Heart left ventricle (tissue), 16 donors: Measurements from ENCODE around the gene CAMK2B. TPM values are rescaled to one million over a fixed set of nuclear protein-coding genes. Genes with fewer than 3 reads are reported as not detected.

Experiments used
- ATAC-seq, 4 donors: fragments of 200-7000 bp; cut with Tn5 transposase; one replicate each; pipeline ENCODE4 v1.9.1; 2020 to 2022; ENCODE audit warnings: moderate library complexity in 4 of 4, mild to moderate bottlenecking in 3 of 4, moderate number of reproducible peaks in 1 of 4
- DNase-seq, 5 donors: peaks; one replicate each; pipeline ENCODE4 v3.0.0-alpha.2; 2020
- H3K27ac ChIP-seq, 12 donors: fragments of 200-600 bp; sonication (generic) in 4 of 12; one replicate each; pipeline versions ENCODE4 v1.5.0 to v1.8.0; 2016 to 2022; ENCODE audit warnings: mild to moderate bottlenecking in 2 of 12
- H3K27me3 ChIP-seq, 9 donors: fragments of 200-600 bp; sonication (generic) in 2 of 9; one replicate each; pipeline versions ENCODE4 v1.5.1 to v1.8.0; 2016 to 2022; ENCODE audit warnings: mild to moderate bottlenecking in 3 of 9
- H3K36me3 ChIP-seq, 9 donors: fragments of 200-600 bp; sonication (generic) in 2 of 9; one replicate each; pipeline versions ENCODE4 v1.5.0 to v1.8.0; 2018 to 2022; ENCODE audit warnings: mild to moderate bottlenecking in 2 of 9
- H3K4me1 ChIP-seq, 12 donors: fragments of 200-600 bp; sonication (generic) in 4 of 12; one replicate each; pipeline versions ENCODE4 v1.5.0 to v1.8.0; 2016 to 2022; ENCODE audit warnings: mild to moderate bottlenecking in 3 of 12
- H3K4me3 ChIP-seq, 12 donors: fragments of 200-600 bp; sonication (generic) in 4 of 12; one replicate each; pipeline versions ENCODE4 v1.5.0 to v1.8.0; 2017 to 2022; ENCODE audit warnings: mild to moderate bottlenecking in 9 of 12, moderate library complexity in 4 of 12
- H3K9me3 ChIP-seq, 12 donors: fragments of 200-600 bp; sonication (generic) in 4 of 12; one replicate each; pipeline versions ENCODE4 v1.5.0 to v1.8.0; 2016 to 2022; ENCODE audit warnings: mild to moderate bottlenecking in 1 of 12
- POLR2A ChIP-seq, 2 donors: fragments of 450-650 bp; IDR thresholded peaks; one replicate each; pipeline ENCODE4 v1.6.1; 2017; ENCODE audit warnings: antibody characterized with exemption in 2 of 2, mild to moderate bottlenecking in 2 of 2, moderate library complexity in 2 of 2
- WGBS, 4 donors: extraction: QIAGEN DNeasy Blood & Tissue Kit in 2 of 4; methylation state at CpG; one replicate each; pipeline versions ENCODE4 v1.1.5 to v1.1.7; 2013 to 2018; 5-methylcytosine and 5-hydroxymethylcytosine counted together
- intact Hi-C, 10 donors: fragments of 100-400 bp; cut with DNase I; formaldehyde crosslinking; loops; one replicate each; pipeline versions ENCODE4 v1.11.1 to v1.14.2; 2022
- polyA plus RNA-seq, 2 donors: library from polyadenylated mRNA; stranded (reverse); fragments of 200-250 nt; gene quantifications; one replicate each; pipeline ENCODE4 v1.2.3, GENCODE V29; 2013
- total RNA-seq, 9 donors: library from RNA; depleted of rRNA in 2 of 9; stranded (reverse); fragments of >200 nt in 2 of 9; fragmentation: NEBNext Ultra II Directional in 3 of 9; extraction: Animal tissue kit (Norgen Biotek cat#: 25700) in 3 of 9; gene quantifications; one replicate each; pipeline versions ENCODE4 v1.1.0 to v1.2.4, GENCODE V29; 2016 to 2023
- TF ChIP-seq, protein P1 (sequence below), 12 donors: fragments of 200-600 bp; sonication (generic) in 4 of 12; IDR thresholded peaks; one replicate each; pipeline versions ENCODE4 v1.5.0 to v1.8.0; 2018 to 2022; ENCODE audit warnings: antibody characterized with exemption in 12 of 12, mild to moderate bottlenecking in 5 of 12
- donor health status: ischemic (EF 13 %, LVEDD 7.1; RV severe dilation, severe dysfunction).
- donor health status: healthy with polysubstance abuse.
- donor health status: DM: no; HTN: yes; CAD: no.
- donor health status: DM: no; HTN: no; CAD: no.
- donor health status: ischemic (EF 25% LVEDD 6.9; RV normal size, moderate dysfunction).
- donor health status: ischemic (EF 25% LVEDD 5.7; RV mildly dilated, moderate dysfunction).
- donor health status: healthy.
- donor health status: DM: yes; HTN: yes; CAD: no.
- donor health status: ischemic (EF 35%, LVEDD 5.7; RV mildly dilated, moderate dysfunction).
- donor health status: nonischemic (EF 11% LVEDD 7.7; RV severe dilation, severe dysfunction).
- donor health status: DM: yes; HTN: yes; CAD: no.
- donor health status: PGD.
- donor health status: ischemic (EF 29% LVEDD 5.4; RV normal size, mild dysfunction).
- donor health status: nonischemic (EF 23%, LVEDD 6.1; RV moderate dilation, normal function).

CAMK2B gene
- total and polyA plus RNA-seq, 11 donors = 35.7 to 141 (median 103) TPM

DNA sequence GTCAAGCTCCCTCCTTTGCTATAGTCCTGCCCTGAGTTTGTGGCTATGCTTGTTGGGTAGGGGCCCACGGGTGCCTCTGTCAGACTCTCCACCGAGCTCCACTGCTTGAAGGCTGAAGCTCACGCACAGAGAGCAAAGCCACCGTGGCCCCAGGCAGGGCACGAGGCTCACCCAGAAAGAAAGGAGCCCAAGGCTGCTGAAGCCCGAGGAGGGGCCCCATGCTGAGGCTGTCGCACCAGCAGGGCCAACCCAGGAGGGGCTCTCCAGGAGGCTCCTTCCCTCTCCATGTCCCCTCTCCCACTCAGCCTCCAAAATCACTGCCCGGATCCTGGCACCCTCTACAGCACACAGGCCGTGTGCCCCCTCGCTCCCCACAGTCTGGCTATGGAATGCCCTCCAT, 74.1 kb downstream of the CAMK2B start:
- Histone ChIP-seq H3K36me3 (no peaks in the 10 kb centered on the region), H3K4me1 (peaks cover 0 to 12% (median 8%) of the 10 kb centered on the region in 12 donors), H3K27ac (no peak overlapping the region), H3K9me3 (no peaks in the 10 kb centered on the region), H3K4me3 (no peak overlapping the region), H3K27me3 (no peaks in the 10 kb centered on the region)
- intact Hi-C loops = no loop called here
- TF ChIP-seq, protein P1, sequence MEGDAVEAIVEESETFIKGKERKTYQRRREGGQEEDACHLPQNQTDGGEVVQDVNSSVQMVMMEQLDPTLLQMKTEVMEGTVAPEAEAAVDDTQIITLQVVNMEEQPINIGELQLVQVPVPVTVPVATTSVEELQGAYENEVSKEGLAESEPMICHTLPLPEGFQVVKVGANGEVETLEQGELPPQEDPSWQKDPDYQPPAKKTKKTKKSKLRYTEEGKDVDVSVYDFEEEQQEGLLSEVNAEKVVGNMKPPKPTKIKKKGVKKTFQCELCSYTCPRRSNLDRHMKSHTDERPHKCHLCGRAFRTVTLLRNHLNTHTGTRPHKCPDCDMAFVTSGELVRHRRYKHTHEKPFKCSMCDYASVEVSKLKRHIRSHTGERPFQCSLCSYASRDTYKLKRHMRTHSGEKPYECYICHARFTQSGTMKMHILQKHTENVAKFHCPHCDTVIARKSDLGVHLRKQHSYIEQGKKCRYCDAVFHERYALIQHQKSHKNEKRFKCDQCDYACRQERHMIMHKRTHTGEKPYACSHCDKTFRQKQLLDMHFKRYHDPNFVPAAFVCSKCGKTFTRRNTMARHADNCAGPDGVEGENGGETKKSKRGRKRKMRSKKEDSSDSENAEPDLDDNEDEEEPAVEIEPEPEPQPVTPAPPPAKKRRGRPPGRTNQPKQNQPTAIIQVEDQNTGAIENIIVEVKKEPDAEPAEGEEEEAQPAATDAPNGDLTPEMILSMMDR (IDR thresholded peaks at IDR 0.05) = no peak
- no peak for TF ChIP-seq POLR2A (IDR thresholded peaks at IDR 0.05)
- no peak for DNase-seq
- 93 to 96% (median 94%) methylated on average over 6 to 10 of the region's 10 CpGs for WGBS, 4 donors
- no peak for ATAC-seq

DNA sequence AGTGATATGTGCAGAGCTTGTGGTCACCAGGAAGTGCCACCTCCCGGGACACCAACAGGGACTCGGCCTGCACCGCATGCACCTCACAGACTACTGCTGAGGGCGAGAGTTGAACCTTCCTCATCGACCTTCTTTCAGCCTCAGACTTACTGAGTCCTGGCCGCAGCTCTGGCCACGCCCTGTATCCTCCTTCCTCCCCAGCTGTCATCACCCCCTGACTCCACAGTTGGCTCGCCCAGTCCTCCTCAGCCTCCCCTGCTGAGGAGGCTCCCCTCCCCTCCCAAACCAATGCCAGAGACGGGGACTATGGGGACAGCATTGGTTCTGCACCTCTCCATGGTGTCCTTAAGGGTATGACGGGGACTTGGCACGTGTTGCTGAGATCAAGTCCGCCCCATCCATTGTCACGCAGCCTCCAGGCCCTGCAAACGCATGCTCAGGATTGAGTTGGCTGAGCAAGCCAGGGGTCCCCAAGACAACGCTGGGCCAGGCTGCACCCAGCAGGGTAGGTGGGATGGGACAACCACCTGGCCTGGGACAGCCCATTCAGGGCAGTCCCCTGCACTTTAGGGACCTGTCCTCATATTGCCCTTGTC, 75.7 kb downstream of the CAMK2B start:
- TF ChIP-seq, protein P1 (IDR thresholded peaks at IDR 0.05) = no peak
- TF ChIP-seq POLR2A (IDR thresholded peaks at IDR 0.05) = no peak
- intact Hi-C loops = loop anchor here in 3 of 10 donors (5.0 to 10.0 kb wide), 2 partner anchors 58 to 315 kb away; no protein-coding TSS in a partner anchor
- Histone ChIP-seq H3K27ac (no peak overlapping the region), H3K9me3 (no peaks in the 10 kb centered on the region), H3K4me1 (no peaks in the 10 kb centered on the region), H3K27me3 (no peaks in the 10 kb centered on the region), H3K36me3 (no peaks in the 10 kb centered on the region), H3K4me3 (no peak overlapping the region)
- DNase-seq = no peak
- no peak for ATAC-seq
- 77 to 83% (median 81%) methylated on average over 9 to 15 of the region's 15 CpGs for WGBS, 4 donors

DNA sequence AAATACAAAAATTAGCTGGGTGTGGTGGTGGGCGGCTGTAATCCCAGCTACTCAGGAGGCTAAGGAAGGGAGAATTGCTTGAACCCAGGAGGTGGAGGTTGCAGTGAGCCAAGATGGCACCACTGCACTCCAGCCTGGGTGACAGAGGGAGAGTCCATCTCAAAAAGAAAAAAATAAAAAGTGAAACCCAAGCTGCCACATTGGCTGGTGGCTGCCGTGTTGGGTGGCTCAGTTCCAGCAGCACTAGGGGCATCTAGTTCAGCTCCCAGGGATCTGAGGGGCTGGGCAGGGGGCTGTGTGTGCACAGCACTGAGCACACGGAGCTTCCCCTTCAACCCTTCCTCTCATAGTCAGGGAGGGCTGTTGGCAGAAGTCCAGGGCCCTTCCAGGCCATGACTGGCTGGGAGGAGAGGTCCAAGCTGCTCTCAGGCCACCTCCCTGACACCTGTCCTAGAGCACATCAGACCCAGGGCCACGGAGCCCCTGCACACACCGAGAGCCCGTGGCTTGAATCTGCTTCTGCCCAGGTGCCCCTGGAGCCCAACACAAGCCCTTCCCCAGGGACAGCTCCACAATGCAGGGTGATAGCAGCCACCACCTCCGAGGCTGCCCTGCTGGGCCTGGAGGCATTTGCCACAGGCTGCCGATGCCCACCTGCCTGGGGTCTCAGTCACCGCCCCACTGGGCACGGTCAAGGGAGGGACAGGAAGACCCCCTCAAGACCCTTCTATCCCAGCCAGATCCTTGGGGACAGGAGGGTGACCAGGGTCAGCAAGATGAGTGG, 77.3 kb downstream of the CAMK2B start:
- H3K4me3 ChIP-seq = no peak overlapping the region
- H3K36me3 ChIP-seq = no peaks in the 10 kb centered on the region
- WGBS, 4 donors = 69 to 80% (median 77%) methylated on average over 8 to 10 of the region's 10 CpGs
- peaks cover 0 to 8% (median 0%) of the 10 kb centered on the region in 12 donors for H3K4me1 ChIP-seq
- TF ChIP-seq, protein P1 (IDR thresholded peaks at IDR 0.05) = no peak
- no peak for TF ChIP-seq POLR2A (IDR thresholded peaks at IDR 0.05)
- intact Hi-C loops = loop anchor here in 3 of 10 donors (5.0 to 10.0 kb wide), 2 partner anchors 59 to 317 kb away; no protein-coding TSS in a partner anchor
- DNase-seq (no peak), ATAC-seq (no peak)
- H3K27ac ChIP-seq = no peak overlapping the region
- H3K9me3 ChIP-seq = no peaks in the 10 kb centered on the region
- H3K27me3 ChIP-seq = no peaks in the 10 kb centered on the region

DNA sequence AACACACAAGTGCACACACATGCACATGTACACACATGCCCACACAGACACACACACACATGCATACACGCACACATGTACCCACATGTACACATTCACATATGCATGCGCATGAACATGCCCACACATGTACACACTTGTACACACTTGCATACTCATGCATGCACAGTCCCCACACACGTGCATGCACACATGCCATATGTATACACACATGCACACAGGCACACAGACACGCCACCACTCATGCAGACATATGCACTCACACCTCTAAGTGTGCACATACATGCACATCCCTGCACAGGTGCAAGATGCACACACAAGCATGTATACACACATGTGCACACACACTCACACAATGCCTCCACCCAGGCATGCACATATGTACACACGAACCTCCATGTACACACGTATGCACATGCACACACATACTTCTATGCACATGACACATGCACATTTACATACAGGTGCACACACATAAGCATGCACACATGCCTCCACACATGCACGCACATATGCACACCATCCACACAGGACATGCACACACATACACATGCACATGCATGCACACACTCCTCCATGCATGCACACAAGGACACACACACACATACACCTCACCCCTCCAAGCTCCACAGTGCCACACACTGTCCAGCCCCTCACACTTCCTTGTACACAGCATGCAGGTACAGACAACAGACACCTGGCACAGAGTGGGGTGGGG, 78.8 kb downstream of the CAMK2B start:
- DNase-seq = no peak
- 88 to 96% (median 94%) methylated on average over 7 of the region's 7 CpGs for WGBS, 4 donors
- peaks cover 0 to 9% (median 0%) of the 10 kb centered on the region in 12 donors for H3K4me1 ChIP-seq
- H3K9me3 ChIP-seq = no peaks in the 10 kb centered on the region
- no peak overlapping the region for H3K4me3 ChIP-seq
- intact Hi-C loops = loop anchor here in 3 of 10 donors (5.0 to 10.0 kb wide), 2 partner anchors 61 to 318 kb away; no protein-coding TSS in a partner anchor
- H3K36me3 ChIP-seq = no peaks in the 10 kb centered on the region
- no peak for TF ChIP-seq POLR2A (IDR thresholded peaks at IDR 0.05)
- TF ChIP-seq, protein P1 (IDR thresholded peaks at IDR 0.05) = no peak
- H3K27me3 ChIP-seq = no peaks in the 10 kb centered on the region
- no peak for ATAC-seq
- H3K27ac ChIP-seq = no peak overlapping the region
